Prostate gland (tissue), 2 donors: Measurements from ENCODE around the gene NISCH.

Experiments
- POLR2A ChIP-seq: fragments of 450-650 bp; IDR thresholded peaks from one replicate; pipeline ENCODE4 v1.6.1; 2016; ENCODE audit warnings: antibody characterized with exemption, mild to moderate bottlenecking
- POLR2AphosphoS5 ChIP-seq: sonication (generic); formaldehyde crosslinking; IDR thresholded peaks from one replicate; pipeline ENCODE4 v1.6.1; 2017; ENCODE audit warnings: antibody characterized with exemption
- TF ChIP-seq, protein P1 (sequence below), 4 experiments: fragments of 200-600 bp in 2 of 4; fragments of 450-650 bp in 2 of 4; sonication (generic) in 2 of 4; IDR thresholded peaks; 1 replicate in 3 of 4; 2 replicates in 1 of 4; pipeline ENCODE4 v1.5.1; 2016 to 2019; ENCODE audit warnings: antibody characterized with exemption in 4 of 4, mild to moderate bottlenecking in 2 of 4, moderate library complexity in 2 of 4

- TF ChIP-seq, protein P1, sequence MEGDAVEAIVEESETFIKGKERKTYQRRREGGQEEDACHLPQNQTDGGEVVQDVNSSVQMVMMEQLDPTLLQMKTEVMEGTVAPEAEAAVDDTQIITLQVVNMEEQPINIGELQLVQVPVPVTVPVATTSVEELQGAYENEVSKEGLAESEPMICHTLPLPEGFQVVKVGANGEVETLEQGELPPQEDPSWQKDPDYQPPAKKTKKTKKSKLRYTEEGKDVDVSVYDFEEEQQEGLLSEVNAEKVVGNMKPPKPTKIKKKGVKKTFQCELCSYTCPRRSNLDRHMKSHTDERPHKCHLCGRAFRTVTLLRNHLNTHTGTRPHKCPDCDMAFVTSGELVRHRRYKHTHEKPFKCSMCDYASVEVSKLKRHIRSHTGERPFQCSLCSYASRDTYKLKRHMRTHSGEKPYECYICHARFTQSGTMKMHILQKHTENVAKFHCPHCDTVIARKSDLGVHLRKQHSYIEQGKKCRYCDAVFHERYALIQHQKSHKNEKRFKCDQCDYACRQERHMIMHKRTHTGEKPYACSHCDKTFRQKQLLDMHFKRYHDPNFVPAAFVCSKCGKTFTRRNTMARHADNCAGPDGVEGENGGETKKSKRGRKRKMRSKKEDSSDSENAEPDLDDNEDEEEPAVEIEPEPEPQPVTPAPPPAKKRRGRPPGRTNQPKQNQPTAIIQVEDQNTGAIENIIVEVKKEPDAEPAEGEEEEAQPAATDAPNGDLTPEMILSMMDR (IDR thresholded peaks at IDR 0.05) = no peak
- TF ChIP-seq POLR2A (no peak), POLR2AphosphoS5 (no peak)
Measured at GRCh38 chr3:52495777-52496602, 40.6 kb downstream of the NISCH start.
